GM19372 (cell line): ENCODE measurements around the gene MFSD8.
"Not testable (repeated sequence)": the region's sequence is repeated elsewhere in the genome, so short reads cannot be mapped to it uniquely, and the experiment has no call there.

Experiments used
- ATAC-seq: cut with Tn5 transposase; IDR thresholded peaks from one replicate; pipeline ENCODE4 v1.9.1; 2021; ENCODE audit warnings: mild to moderate bottlenecking, low read depth, moderate library complexity; ENCODE audit not compliant: unreplicated experiment

Gene MFSD8, protein sequence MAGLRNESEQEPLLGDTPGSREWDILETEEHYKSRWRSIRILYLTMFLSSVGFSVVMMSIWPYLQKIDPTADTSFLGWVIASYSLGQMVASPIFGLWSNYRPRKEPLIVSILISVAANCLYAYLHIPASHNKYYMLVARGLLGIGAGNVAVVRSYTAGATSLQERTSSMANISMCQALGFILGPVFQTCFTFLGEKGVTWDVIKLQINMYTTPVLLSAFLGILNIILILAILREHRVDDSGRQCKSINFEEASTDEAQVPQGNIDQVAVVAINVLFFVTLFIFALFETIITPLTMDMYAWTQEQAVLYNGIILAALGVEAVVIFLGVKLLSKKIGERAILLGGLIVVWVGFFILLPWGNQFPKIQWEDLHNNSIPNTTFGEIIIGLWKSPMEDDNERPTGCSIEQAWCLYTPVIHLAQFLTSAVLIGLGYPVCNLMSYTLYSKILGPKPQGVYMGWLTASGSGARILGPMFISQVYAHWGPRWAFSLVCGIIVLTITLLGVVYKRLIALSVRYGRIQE

DNA sequence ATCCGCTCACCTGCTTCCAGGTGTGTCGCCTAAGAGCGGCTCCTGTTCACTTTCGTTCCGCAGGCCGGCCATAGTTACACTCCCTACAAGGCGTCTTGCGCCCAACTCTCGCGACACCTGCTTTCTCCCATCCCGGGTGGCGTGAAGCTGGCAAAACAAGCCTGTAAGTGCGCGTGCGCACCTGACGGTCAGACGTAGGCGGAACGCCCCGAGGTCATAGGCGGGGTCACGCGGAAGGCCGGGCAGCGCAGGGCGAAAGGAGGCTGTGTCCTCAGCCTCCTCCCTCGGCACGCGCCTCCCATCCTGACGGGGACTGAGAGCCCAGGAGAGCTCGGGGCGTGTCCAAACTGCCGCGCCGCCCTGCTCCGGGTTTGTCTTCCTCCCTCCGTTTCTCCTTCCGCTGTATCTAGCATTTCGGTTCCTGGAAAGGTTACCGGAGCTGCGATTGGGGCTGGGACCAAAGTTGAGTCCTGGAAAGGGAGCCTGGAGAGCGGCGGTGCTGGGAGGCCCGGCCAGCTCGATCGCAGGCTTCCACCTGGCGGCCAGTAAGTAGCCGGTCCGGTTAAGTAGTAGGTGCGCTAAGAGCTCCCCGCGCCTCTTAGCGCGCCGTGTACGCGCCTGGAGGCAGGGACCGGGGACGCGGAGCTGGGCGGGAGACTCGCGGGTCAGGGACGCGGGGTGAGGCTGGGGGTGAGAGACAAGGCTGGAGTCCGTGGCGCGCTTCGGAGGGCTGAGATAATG, at the start of gene MFSD8, which contains the start of gene ABHD18:
TSS of gene MFSD8 (minus strand) at position 112 of the 741 bp plus-strand sequence. CDS start at position 72, 40 bp downstream.
TSS of gene ABHD18 (plus strand) at position 345 of the 741 bp plus-strand sequence. CDS start 17,550 bp downstream, outside the sequence.
- peak; percentile 89 for ATAC-seq

DNA sequence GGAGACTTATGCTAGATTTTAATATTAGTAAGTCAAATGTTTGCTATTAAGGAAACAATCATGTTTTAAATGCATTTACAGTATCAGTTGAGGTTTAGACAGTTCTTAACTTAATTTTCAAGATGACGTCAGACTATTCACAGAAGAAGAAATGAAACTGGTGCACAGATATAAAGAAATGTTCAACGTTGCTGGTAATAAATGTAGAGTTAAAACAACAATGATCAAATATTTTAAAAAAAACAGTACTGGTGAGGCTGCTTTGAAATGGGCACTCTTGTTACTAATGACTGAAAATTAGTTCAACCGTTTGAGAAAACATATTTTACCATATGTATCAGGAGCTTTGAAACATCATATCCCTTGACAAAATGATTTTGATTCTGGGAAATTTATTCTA, 44.5 kb upstream of the MFSD8 start:
- ATAC-seq, result no peak

DNA sequence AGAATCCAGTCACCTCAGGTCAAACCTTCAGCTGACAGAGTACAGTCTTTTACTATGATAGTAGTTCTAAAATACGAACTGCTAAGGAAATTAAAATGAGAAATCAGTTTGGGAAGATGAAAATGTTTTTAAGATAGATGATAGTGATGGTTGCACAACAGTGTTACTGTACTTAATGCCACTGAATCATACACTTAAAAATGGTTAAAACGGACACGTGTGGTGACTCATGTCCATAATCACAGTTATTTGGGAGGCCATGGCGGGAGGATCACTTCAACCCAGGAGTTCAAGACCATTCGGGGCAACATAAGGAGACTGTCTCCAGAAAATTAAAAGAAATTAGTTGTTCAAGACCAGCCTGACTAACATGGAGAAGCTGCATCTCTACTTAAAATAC, 41.6 kb upstream of the MFSD8 start:
- ATAC-seq, result no peak

DNA sequence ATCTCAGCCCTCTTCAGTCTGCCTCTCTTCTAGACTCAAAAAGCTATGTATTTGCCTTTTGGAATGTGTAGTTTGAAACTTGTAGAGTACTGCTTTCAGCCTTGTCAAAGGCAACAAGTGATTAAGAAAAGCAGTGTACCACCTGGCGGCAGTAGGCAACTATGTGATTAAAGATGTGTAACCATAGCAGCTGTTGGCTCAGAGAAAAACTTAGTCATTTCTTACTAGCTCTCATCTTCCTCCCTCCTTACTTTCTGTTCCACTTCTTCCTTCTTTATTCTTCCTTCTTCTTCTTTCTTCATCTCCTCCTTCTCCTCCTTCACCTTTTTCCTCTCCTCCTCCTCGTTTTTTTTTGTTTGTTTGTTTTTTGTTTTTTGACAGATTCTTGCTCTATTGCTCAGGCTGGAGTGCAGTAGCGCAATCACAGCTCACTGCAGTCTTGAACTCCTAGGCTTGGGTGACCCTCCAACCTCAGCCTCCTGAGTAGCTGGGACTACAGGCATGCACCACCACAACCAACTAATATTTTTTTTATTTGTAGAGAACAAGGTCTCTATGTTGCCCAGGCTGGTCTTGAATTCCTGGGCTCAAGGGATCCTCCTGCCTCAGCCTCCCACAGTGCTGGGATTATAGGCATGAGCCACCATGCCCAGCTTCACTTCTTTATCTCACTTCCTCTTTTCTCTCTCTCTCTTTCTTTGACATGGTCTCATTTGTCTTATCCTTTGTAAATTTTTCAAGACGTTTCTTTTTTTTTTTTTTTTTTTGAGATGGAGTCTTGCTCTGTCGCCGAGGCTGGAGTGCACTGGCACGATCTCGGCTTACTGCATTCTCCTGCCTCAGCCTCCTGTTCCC, 32.8 kb upstream of the MFSD8 start:
- peak; percentile 98 for ATAC-seq

DNA sequence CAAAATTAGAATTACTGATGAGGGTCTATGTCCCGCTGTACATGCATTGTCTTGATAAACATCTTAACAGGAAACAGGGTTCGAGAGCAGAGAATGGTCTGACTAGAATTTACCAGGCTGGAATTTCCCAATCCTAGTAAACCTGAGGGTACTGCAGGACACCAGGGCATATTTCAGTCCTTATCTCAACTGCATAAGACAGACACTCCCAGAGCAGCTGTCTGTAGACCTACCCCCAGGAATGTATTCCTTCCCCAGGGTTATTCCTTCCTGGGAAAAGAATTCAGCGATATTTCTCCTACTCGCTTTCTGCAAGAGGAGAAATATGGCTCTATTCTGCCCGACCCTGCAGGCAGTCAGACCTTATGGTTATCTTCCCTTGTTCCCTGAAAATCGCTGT, 31.5 kb upstream of the MFSD8 start:
- not testable (repeated sequence) for ATAC-seq

DNA sequence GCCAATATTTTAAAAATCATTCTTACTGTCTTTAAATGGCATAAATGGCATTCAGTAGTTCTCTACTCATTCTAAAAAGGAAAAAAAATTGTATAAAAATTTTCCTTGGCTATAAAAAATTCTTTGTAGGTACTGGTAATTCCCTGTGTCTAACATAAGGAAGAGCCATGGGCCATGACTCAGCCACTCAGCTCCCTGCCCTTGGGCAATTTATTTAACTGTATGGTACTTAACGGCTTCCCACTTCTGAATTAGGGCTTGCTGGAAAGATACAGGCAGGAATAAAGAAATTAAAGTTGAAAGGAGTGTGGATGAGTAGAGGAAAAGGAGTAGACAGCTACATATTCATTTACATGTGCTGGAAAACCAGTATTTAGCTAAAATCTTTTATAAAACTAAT, 30.8 kb upstream of the MFSD8 start:
- no peak for ATAC-seq

DNA sequence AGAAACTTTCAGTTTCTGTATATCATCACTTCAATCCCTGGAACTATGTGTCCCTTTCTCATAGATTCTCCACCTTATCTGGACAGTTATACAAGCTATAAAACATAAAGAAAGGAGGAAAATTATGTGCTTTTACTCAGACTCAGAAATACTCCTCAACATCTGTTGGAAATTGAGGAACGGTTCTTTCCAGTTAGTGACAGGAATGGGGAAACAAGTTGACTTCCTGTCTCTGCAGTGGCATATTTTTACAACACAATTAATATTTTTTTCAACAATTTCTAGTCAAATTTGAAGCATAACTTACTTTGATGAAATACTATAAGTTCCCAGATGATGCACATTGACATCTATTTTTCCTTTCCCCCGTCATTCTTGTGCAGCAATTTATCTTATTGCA, 28.2 kb upstream of the MFSD8 start:
- ATAC-seq, result no peak

DNA sequence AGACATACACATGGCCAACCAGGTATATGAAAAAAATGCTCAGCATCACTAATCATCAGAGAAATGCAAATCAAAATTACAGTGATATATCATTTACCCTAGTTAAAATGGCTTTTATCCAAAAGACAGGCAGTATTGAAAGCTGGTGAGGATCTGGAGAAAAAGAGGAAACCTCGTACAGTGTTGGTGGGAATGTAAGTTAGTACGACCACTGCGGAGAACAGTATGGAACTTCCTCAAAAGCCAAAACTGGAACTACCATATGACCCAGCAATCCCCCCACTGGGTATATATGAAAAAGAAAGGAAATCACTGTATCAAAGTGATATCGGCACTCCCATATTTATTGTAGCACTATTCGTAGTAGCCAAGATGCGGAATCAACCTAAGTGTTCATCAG, 23.7 kb upstream of the MFSD8 start:
- ATAC-seq, result no peak

DNA sequence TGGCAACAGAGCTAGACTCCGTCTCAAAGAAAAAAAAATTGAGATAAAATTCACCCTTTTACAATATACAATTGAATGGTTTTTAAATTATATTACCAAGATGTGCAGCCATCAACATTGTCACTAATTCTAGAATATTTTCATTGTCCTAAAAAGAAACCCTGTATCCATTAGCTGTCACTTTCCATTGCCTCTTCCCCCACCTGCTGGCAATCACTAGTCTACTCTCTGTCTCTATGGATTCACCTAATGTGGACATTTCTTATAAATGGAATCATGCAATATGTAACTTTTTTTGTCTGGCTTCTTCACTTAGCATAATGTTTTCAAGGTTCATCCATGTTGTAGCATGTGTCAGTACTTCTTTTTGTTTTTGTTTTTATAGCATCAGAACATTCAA, 21.0 kb upstream of the MFSD8 start:
- ATAC-seq, result no peak

DNA sequence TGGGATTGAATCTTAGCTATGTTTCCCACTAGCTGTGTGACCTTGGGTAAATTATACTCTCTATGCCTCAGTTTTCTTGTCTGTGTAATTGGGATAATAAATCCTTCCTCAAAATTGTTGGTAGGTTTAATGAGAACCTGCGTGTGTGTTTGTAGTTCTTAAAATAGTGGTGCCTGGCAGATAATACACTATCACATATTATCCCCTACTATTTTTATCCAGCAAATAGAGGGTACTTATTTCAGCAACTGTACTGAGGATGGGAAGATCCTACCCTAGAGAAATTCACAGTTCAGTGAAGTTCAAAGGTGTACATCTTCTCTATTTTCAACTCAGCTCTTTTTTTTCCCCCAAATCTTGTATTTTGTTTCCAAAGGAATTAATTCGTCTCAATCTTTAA, 17.5 kb upstream of the MFSD8 start:
- ATAC-seq, result no peak

DNA sequence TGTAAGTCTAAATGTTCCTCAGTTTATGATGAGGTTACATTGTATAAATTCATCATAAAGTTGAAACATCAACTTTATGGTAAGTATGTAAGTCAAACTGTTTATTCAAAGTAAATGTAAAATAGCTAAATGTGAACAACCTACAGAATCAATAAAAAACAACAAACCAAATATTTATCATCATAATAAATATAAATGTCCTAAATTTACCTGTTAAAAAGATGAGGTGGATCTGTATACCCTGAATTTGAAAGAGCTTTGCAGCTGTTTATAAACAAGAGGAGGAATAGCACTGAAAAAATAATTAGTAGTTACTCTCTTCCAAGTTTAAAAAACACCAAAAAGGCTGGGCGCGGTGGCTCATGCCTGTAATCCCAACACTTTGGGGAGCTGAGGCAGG, 14.0 kb upstream of the MFSD8 start:
- no peak for ATAC-seq

DNA sequence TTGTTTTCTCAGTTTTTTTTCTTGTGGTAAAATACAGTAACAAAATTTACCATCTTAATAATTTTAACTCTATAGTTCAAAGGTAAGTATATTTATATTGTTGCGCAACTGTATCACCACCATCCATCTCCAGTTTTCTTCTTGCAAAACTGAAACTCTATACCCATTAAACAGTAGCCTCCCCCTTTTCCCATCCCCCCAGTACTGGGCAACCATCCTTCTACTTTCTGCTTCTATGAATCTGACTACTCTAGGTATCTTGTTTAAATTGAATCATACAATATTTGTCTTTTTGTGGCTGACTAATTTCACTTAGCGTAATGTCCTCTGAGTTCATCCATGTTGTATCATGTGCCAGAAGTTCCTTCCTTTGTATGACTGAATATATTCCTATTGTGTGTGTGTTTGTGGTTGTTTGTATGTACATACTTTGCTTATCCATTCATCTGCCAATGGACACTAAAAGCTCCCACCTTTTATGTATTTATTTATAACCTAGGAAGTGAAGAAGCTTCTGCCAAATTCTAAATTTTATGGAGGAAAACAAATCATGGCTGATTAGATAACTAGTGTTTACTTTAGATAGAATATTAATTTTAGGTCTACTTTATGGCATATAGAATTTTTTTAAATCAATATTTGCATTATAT, 10.3 kb upstream of the MFSD8 start:
- ATAC-seq, result no peak

DNA sequence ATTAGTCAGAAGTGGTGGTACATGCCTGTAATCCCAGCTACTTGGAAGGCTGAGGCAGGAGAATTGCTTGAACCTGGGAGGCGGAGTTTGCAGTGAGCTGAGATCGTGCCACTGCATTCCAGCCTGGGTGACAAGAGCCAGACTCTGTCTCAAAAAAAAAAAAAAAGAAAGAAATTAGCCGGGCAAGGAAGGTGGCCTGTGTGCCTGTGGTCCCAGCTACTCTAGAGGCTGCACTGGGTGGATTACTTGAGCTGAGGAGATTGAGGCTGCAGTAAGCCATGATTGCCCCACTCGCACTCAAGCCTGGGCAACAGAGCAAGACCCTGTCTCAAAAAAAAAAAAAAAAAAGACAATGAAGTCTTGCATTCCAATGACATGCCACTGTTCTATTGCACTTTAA, 6.0 kb upstream of the MFSD8 start:
- not testable (repeated sequence) for ATAC-seq

DNA sequence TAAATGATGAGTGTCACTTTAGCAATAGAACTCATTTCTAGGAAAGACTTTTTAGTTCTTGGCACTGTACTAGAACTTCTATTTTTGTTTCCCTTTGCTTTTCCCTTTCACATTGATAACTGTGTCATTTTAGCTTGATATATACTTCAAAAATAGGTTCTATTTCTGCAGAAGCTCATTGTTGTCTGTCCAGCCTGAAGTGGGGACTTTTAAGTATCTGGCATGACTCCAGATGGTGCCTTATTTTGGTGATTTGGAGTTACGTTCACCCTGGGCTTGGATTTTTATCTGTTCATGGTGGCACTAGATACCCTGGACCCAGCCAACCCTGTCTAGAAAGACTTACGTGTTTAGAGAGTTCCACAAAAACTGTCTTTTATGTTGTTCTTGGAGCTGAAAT, 3.6 kb upstream of the MFSD8 start:
- no peak for ATAC-seq

DNA sequence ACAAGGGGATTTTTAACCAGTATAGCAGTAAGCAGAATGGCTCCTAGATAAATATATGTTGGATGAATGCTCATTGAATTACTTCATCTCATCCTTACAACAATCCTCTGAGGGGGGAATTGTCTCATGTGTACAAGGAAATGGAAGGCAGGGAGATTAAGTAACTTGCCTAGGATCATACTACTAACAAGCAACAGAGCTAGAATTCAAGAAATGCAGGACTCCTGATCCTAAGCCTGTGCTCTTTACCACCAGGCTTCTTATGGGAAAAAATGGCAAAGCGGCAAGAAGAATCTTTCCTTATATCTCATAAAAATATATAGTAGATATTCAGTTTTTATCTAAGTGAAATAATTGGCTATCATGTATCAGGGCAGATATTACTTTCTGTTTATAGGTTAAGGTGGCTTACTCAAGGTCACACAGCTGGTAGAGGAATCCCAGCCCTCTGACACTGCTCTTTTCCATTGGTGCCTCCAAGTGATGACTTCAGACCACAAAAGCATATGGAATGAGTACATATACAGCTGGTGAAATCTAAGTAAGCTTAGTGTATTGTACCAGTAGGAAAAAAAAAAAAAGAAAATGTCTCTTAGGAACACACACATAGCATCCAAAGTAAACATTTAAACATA, 2.3 kb upstream of the MFSD8 start:
- ATAC-seq, result no peak

DNA sequence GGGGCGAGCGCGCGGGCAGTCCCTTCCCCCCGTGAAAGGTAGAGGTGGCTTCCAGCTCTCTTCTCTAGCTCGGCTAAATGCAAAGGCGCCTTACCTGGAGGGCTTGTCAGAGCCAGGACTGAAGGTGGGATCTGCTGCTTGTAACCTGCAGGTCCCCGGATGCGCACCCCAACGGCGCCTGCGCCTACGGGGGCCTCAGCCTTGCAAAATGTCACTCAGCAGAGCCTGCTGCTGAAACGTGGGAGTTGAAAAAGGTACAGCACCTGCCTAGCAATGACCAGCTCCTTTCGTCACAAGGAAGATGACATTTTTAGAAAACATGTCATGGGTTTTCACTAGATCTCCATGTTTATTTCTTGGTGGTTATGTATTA, 816 bp upstream of the MFSD8 start:
- peak; percentile 31 for ATAC-seq

DNA sequence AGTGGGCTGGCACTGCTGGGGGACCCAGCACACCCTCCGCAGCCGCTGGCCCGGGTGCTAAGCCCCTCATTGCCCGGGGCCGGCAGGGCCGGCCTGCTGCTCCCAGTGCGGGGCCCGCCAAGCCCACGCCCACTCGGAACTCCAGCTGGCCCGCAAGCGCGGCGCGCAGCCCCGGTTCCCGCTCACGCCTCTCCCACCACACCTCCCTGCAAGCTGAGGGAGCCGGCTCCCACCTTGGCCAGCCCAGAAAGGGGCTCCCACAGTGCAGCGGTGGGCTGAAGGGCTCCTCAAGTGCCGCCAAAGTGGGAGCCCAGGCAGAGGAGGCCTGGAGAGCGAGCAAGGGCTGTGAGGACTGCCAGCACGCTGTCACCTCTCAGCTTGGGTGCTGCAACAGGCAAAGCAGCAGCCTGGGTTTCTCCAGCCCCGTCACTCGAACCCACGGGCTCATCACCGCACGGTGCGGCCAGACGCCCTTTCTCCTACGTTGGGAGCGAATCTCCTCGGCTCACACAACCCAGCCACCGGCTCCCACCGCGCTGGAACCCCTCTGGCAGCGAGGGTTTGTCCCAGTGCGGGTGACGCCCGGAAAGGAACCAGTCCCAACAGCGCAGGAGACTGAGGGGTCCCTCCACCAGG, 429 bp downstream of the MFSD8 start:
- ATAC-seq, result peak; percentile 22

DNA sequence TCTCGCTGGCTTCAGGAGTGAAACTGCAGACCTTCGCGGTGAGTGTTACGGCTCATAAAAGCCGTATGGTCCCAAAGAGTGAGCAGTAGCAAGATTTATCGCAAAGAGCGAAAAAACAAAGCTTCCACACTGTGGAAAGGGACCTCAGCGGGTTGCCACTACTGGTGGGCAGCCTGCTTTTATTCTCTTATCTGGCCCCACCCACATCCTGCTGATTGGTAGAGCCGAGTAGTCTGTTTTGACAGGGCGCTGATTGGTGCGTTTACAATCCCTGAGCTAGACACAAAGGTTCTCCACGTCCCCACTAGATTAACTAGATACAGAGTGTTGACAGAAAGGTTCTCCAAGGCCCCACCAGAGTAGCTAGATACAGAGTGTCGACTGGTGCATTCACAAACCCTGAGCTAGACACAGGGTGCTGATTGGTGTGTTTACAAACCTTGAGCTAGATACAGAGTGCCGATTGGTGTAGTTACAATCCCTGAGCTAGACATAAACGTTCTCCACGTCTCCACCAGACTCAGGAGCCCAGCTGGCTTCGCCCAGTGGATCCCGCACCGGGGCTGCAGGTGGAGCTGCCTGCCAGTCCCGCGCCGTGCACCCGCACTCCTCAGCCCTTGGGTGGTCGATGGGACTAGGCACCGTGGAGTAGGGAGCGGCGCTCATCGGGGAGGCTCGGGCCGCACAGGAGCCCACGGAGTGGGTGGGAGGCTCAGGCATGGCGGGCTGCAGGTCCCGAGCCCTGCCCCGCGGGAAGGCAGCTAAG, 1.2 kb downstream of the MFSD8 start:
- not testable (repeated sequence) for ATAC-seq
